KMS-11 (cell line): ENCODE results near the gene SEMA5A.

Source experiments
- H2AFZ ChIP-seq: fragments of 200-600 bp; sonication (generic); 2 replicates; pipeline ENCODE4 v1.6.1; 2016; ENCODE audit warnings: antibody characterized with exemption, mixed run types, low read depth
- H3K27ac ChIP-seq: fragments of 200-600 bp; sonication (generic); 2 replicates; pipeline ENCODE4 v1.6.1; 2016; ENCODE audit warnings: mild to moderate bottlenecking, mixed run types
- H3K27me3 ChIP-seq: fragments of 200-600 bp; sonication (generic); 2 replicates; pipeline ENCODE4 v1.6.1; 2017; ENCODE audit warnings: mild to moderate bottlenecking, low read depth, mixed run types, moderate library complexity; ENCODE audit not compliant: insufficient read depth
- H3K36me3 ChIP-seq: fragments of 200-600 bp; sonication (generic); 2 replicates; pipeline ENCODE4 v1.6.1; 2017; ENCODE audit warnings: mild to moderate bottlenecking, mixed run types; ENCODE audit not compliant: insufficient read depth
- H3K4me1 ChIP-seq: fragments of 200-600 bp; sonication (generic); 2 replicates; pipeline ENCODE4 v1.6.1; 2016; ENCODE audit warnings: mild to moderate bottlenecking, low read depth, mixed run types; ENCODE audit not compliant: poor library complexity, severe bottlenecking
- H3K4me2 ChIP-seq: fragments of 200-600 bp; sonication (generic); 2 replicates; pipeline ENCODE4 v1.7.0; 2016; ENCODE audit warnings: mild to moderate bottlenecking, mixed run types
- H3K4me3 ChIP-seq: fragments of 200-600 bp; sonication (generic); IDR thresholded peaks from 2 replicates; pipeline ENCODE4 v1.6.1; 2017; ENCODE audit warnings: low read depth, low read length, mixed read lengths; ENCODE audit not compliant: insufficient read depth
- H3K79me2 ChIP-seq: fragments of 200-600 bp; sonication (generic); 2 replicates; pipeline ENCODE4 v1.6.1; 2016; ENCODE audit warnings: low read depth, mixed run types; ENCODE audit not compliant: insufficient read depth
- H3K9ac ChIP-seq: fragments of 200-600 bp; sonication (generic); 2 replicates; pipeline ENCODE4 v1.6.1; 2016; ENCODE audit warnings: mild to moderate bottlenecking, mixed run types
- H4K20me1 ChIP-seq: fragments of 200-600 bp; sonication (generic); 2 replicates; pipeline ENCODE4 v1.6.1; 2016; ENCODE audit warnings: mild to moderate bottlenecking, mixed run types; ENCODE audit not compliant: insufficient read depth
- CTCF ChIP-seq: fragments of 200-600 bp; sonication (generic); conservative IDR thresholded peaks from 2 replicates; pipeline ENCODE4 v1.6.1; 2017; ENCODE audit warnings: low read depth, mild to moderate bottlenecking, antibody characterized with exemption, low read length, moderate library complexity, mixed read lengths

The SEMA5A gene

GRCh38 chr5:9094582-9094981 lies 451.3 kb downstream of the SEMA5A start:
- Histone ChIP-seq H3K4me3 (no peak overlapping the region), H3K36me3 (no peaks in the 10 kb centered on the region), H4K20me1 (no peaks in the 10 kb centered on the region), H3K79me2 (no peaks in the 10 kb centered on the region), H3K9ac (no peak overlapping the region), H3K4me1 (no peaks in the 10 kb centered on the region), H2AFZ (no peak overlapping the region), H3K4me2 (no peak overlapping the region), H3K27ac (no peak overlapping the region), H3K27me3 (no peaks in the 10 kb centered on the region)
- TF ChIP-seq CTCF, result no peak

- Histone ChIP-seq H3K79me2 (no peaks in the 10 kb centered on the region), H3K4me2 (no peak overlapping the region), H3K36me3 (no peaks in the 10 kb centered on the region), H3K27me3 (no peaks in the 10 kb centered on the region), H3K4me1 (no peaks in the 10 kb centered on the region), H2AFZ (no peak overlapping the region), H3K27ac (no peak overlapping the region), H3K4me3 (no peak overlapping the region), H3K9ac (no peak overlapping the region), H4K20me1 (no peaks in the 10 kb centered on the region)
- TF ChIP-seq CTCF, result no peak
Observed at GRCh38 chr5:9091896-9092662, 453.8 kb downstream of the SEMA5A start.

GRCh38 chr5:9090381-9091026 lies 455.4 kb downstream of the SEMA5A start:
- Histone ChIP-seq H3K27ac (no peak overlapping the region), H3K27me3 (no peaks in the 10 kb centered on the region), H3K9ac (no peak overlapping the region), H3K79me2 (no peaks in the 10 kb centered on the region), H3K4me3 (no peak overlapping the region), H2AFZ (no peak overlapping the region), H3K36me3 (no peaks in the 10 kb centered on the region), H3K4me2 (no peak overlapping the region), H4K20me1 (no peaks in the 10 kb centered on the region), H3K4me1 (no peaks in the 10 kb centered on the region)
- no peak for TF ChIP-seq CTCF

GRCh38 chr5:9089893-9090292 lies 456.0 kb downstream of the SEMA5A start:
- H3K79me2 ChIP-seq, result no peaks in the 10 kb centered on the region
- H3K4me1 ChIP-seq, result no peaks in the 10 kb centered on the region
- no peaks in the 10 kb centered on the region for H3K27me3 ChIP-seq
- no peak overlapping the region for H2AFZ ChIP-seq
- no peak for TF ChIP-seq CTCF
- H3K9ac ChIP-seq, result no peak overlapping the region
- H3K36me3 ChIP-seq, result no peaks in the 10 kb centered on the region
- H3K4me2 ChIP-seq, result no peak overlapping the region
- no peak overlapping the region for H3K4me3 ChIP-seq
- no peaks in the 10 kb centered on the region for H4K20me1 ChIP-seq
- H3K27ac ChIP-seq, result no peak overlapping the region
